HG03025 (cell line): ENCODE measurements around the gene CABCOCO1.
"Not testable (repeated sequence)": the region's sequence is repeated elsewhere in the genome, so short reads cannot be mapped to it uniquely, and the experiment has no call there.

Experiments used
- ATAC-seq: cut with Tn5 transposase; IDR thresholded peaks from one replicate; pipeline ENCODE4 v1.9.1; 2021; ENCODE audit warnings: mild to moderate bottlenecking, moderate library complexity; ENCODE audit not compliant: unreplicated experiment, low FRiP score

The CABCOCO1 gene

GRCh38 chr10:61705022-61705613, 42.4 kb downstream of the CABCOCO1 start:
- ATAC-seq: no peak

GRCh38 chr10:61708846-61709245, 46.1 kb downstream of the CABCOCO1 start:
- ATAC-seq: no peak

GRCh38 chr10:61712105-61712504, 49.4 kb downstream of the CABCOCO1 start:
- not testable (repeated sequence) for ATAC-seq

- not testable (repeated sequence) for ATAC-seq
Measured at GRCh38 chr10:61719475-61719874, 56.7 kb downstream of the CABCOCO1 start.

GRCh38 chr10:61719906-61720305, 57.2 kb downstream of the CABCOCO1 start:
- no peak for ATAC-seq

GRCh38 chr10:61721431-61721830, 58.7 kb downstream of the CABCOCO1 start:
- ATAC-seq: no peak

GRCh38 chr10:61725221-61725620, 62.5 kb downstream of the CABCOCO1 start:
- not testable (repeated sequence) for ATAC-seq

- ATAC-seq: no peak
Measured at GRCh38 chr10:61729596-61729995, 66.9 kb downstream of the CABCOCO1 start.

- ATAC-seq: no peak
Measured at GRCh38 chr10:61730671-61731070, 67.9 kb downstream of the CABCOCO1 start.

GRCh38 chr10:61731638-61732037, 68.9 kb downstream of the CABCOCO1 start:
- ATAC-seq: no peak

GRCh38 chr10:61732629-61733278, 70.0 kb downstream of the CABCOCO1 start:
- ATAC-seq: no peak

GRCh38 chr10:61733358-61733940, 70.7 kb downstream of the CABCOCO1 start:
- ATAC-seq: no peak

GRCh38 chr10:61735882-61736281, 73.2 kb downstream of the CABCOCO1 start:
- no peak for ATAC-seq

- ATAC-seq: not testable (repeated sequence)
Measured at GRCh38 chr10:61737455-61737854, 74.7 kb downstream of the CABCOCO1 start.

- ATAC-seq: no peak
Measured at GRCh38 chr10:61742812-61743211, 80.1 kb downstream of the CABCOCO1 start.

GRCh38 chr10:61744469-61744868, 81.7 kb downstream of the CABCOCO1 start:
- no peak for ATAC-seq

- ATAC-seq: no peak
Measured at GRCh38 chr10:61746377-61746776, 83.6 kb downstream of the CABCOCO1 start.

GRCh38 chr10:61747307-61747706, 84.6 kb downstream of the CABCOCO1 start:
- no peak for ATAC-seq

GRCh38 chr10:61749291-61749690, 86.6 kb downstream of the CABCOCO1 start:
- no peak for ATAC-seq

GRCh38 chr10:61750943-61751471, 88.3 kb downstream of the CABCOCO1 start:
- ATAC-seq: peak; percentile 92

- ATAC-seq: no peak
Measured at GRCh38 chr10:61751599-61751998, 88.9 kb downstream of the CABCOCO1 start.
